Transverse colon (tissue), 4 donors: Measurements from ENCODE around the gene RNF144A. TPM values are rescaled to one million over a fixed set of nuclear protein-coding genes. Genes with fewer than 3 reads are reported as not detected.
"Not testable (repeated sequence)": the region's sequence is repeated elsewhere in the genome, so short reads cannot be mapped to it uniquely, and the experiment has no call there.

Source experiments
- DNase-seq: peaks from one replicate; pipeline ENCODE4 v3.0.0-alpha.2; 2019
- H3K27ac ChIP-seq, 4 donors: fragments of 200-600 bp; sonication (generic); 2 replicates each; pipeline ENCODE4 v1.5.1; 2016 to 2018; ENCODE audit warnings: inconsistent platforms in 4 of 4
- H3K27me3 ChIP-seq: fragments of 200-600 bp; sonication (generic); 2 replicates; pipeline ENCODE4 v1.5.1; 2017; ENCODE audit warnings: inconsistent platforms
- H3K36me3 ChIP-seq, 4 donors: fragments of 200-600 bp; sonication (generic); 2 replicates each; pipeline ENCODE4 v1.5.1; 2017 to 2019; ENCODE audit warnings: inconsistent platforms in 4 of 4
- H3K4me1 ChIP-seq, 4 donors: fragments of 200-600 bp; sonication (generic); 2 replicates each; pipeline ENCODE4 v1.5.1; 2017 to 2020; ENCODE audit warnings: inconsistent platforms in 4 of 4
- H3K4me3 ChIP-seq, 4 donors: fragments of 200-600 bp; sonication (generic); 1 replicate in 1 of 4; 2 replicates in 3 of 4; pipeline versions ENCODE4 v1.5.1 to v1.6.1; 2017 to 2019; ENCODE audit warnings: inconsistent platforms in 4 of 4
- H3K9me3 ChIP-seq, 2 donors: fragments of 200-600 bp; sonication (generic); 2 replicates each; pipeline ENCODE4 v1.5.1; 2017 to 2019; ENCODE audit warnings: inconsistent platforms in 2 of 2
- EP300 ChIP-seq: sonication (generic); formaldehyde crosslinking; IDR thresholded peaks from one replicate; pipeline ENCODE4 v1.6.1; 2017; ENCODE audit warnings: antibody characterized with exemption, low read depth
- POLR2A ChIP-seq: fragments of 450-650 bp; IDR thresholded peaks from one replicate; pipeline ENCODE4 v1.6.1; 2016; ENCODE audit warnings: antibody characterized with exemption, mild to moderate bottlenecking, moderate library complexity
- POLR2AphosphoS5 ChIP-seq, 3 donors: sonication (generic); formaldehyde crosslinking; IDR thresholded peaks; one replicate each; pipeline ENCODE4 v1.6.1; 2016; ENCODE audit warnings: antibody characterized with exemption in 3 of 3
- WGBS, 2 donors: methylation state at CpG; one replicate each; pipeline ENCODE4 v1.1.5; 2018; ENCODE audit warnings: low coverage in 1 of 2; 5-methylcytosine and 5-hydroxymethylcytosine counted together
- in situ Hi-C, 4 donors: fragments of 200-750 bp; cut with MboI; loops; one replicate each; pipeline versions ENCODE4 v1.15.0 to v1.15.1; 2017; ENCODE audit warnings: low sequenced_read_pairs in 3 of 4, low pct_ligation_motif_present in 1 of 4, low pct_unique_long_range_greater_than_20kb in 1 of 4
- intact Hi-C: fragments of 100-400 bp; cut with DNase I; formaldehyde crosslinking; loops from one replicate; pipeline ENCODE4 v1.15.1; 2023; ENCODE audit warnings: low total_unique reads
- total RNA-seq, 4 donors: library from RNA; depleted of rRNA; stranded (reverse); fragments of >200 nt; gene quantifications; one replicate each; pipeline ENCODE4 v1.1.0, GENCODE V29; 2016
- TF ChIP-seq, protein P1 (sequence below), 5 experiments: fragments of 200-600 bp in 3 of 5; fragments of 450-650 bp in 2 of 5; sonication (generic) in 3 of 5; IDR thresholded peaks; 1 replicate in 2 of 5; 2 replicates in 3 of 5; pipeline ENCODE4 v1.5.1; 2016 to 2017; ENCODE audit warnings: antibody characterized with exemption in 5 of 5, inconsistent platforms in 3 of 5, mild to moderate bottlenecking in 2 of 5, moderate library complexity in 1 of 5

RNF144A gene
- total RNA-seq, 4 donors from 2014 or later: 24.0 to 145 (median 83.0) TPM

DNA sequence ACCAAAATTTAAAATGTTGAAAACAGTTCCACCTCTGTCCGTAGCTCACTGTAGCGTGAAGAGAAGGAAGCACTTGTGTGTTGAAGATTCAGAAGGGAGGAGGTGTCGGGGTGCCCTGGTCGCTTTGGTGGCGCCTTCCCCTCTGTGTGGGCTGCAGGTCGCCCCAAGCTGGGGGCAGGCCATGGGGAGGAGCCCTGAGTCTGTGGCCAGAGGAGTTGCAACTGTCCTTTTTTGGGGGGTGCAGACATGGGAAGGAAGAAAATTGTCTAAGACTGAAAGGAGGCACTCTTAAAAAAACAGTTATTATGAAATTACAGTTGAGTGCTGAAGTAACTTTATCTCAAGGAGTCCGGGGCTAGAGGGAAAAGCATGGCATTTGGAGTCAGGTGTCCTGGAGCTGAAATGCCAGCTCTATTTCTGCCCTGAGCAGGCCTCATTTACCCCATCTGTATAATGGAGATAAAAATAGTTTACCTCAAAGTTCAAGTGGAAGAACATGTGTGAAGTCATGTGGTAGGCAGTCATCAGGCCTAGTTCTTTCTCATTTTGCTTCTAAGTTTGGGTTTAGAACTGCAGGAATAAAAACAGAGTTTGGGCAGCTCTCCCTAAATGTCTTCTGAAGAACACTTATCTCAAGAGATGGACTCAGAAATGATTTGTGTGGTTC is 82.1 kb downstream of the RNF144A start:
- Histone ChIP-seq H3K27ac (no peak overlapping the region), H3K4me3 (no peak overlapping the region), H3K4me1 (no peaks in the 10 kb centered on the region), H3K9me3 (no peaks in the 10 kb centered on the region), H3K36me3 (no peaks in the 10 kb centered on the region), H3K27me3 (no peaks in the 10 kb centered on the region)
- TF ChIP-seq EP300 (no peak), POLR2AphosphoS5 (IDR thresholded peaks at IDR 0.05) (no peak), POLR2A (no peak)
- TF ChIP-seq, protein P1, sequence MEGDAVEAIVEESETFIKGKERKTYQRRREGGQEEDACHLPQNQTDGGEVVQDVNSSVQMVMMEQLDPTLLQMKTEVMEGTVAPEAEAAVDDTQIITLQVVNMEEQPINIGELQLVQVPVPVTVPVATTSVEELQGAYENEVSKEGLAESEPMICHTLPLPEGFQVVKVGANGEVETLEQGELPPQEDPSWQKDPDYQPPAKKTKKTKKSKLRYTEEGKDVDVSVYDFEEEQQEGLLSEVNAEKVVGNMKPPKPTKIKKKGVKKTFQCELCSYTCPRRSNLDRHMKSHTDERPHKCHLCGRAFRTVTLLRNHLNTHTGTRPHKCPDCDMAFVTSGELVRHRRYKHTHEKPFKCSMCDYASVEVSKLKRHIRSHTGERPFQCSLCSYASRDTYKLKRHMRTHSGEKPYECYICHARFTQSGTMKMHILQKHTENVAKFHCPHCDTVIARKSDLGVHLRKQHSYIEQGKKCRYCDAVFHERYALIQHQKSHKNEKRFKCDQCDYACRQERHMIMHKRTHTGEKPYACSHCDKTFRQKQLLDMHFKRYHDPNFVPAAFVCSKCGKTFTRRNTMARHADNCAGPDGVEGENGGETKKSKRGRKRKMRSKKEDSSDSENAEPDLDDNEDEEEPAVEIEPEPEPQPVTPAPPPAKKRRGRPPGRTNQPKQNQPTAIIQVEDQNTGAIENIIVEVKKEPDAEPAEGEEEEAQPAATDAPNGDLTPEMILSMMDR (IDR thresholded peaks at IDR 0.05): no peak
- 72 to 86% methylated on average over 6 to 7 of the region's 7 CpGs for WGBS, 2 donors
- intact Hi-C loops: no loop called here
- DNase-seq: no peak
- in situ Hi-C loops: no loop called here

DNA sequence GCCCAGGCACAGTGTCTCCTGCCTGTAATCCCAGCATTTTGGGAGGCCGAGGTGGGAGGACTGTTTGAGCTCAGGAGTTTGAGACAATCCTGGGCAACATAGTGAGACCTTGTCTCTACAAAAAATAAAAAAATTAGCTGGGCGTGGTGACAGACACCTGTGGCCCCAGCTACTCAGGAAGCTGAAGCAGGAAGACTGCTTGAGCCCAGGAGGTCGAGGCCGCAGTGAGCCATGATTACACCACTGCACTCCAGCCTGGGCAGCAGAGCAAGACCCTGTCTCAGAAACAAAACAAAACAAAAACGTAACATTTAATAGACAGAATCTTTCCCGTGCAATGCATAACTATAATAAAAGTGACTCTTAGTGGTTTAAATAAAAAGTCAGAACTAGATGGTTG is 84.2 kb downstream of the RNF144A start:
- H3K4me1 ChIP-seq, H3K9me3 ChIP-seq, DNase-seq, H3K27ac ChIP-seq, H3K36me3 ChIP-seq, intact Hi-C loops, H3K4me3 ChIP-seq, H3K27me3 ChIP-seq: not testable (repeated sequence)
- in situ Hi-C loops: loop anchor here in 1 of 4 donors (25.0 kb wide), 1 partner anchor 89 kb away; the partner anchor contains the start of gene RNF144A
- 89 to 100% methylated on average over 1 to 6 of the region's 6 CpGs for WGBS, 2 donors

DNA sequence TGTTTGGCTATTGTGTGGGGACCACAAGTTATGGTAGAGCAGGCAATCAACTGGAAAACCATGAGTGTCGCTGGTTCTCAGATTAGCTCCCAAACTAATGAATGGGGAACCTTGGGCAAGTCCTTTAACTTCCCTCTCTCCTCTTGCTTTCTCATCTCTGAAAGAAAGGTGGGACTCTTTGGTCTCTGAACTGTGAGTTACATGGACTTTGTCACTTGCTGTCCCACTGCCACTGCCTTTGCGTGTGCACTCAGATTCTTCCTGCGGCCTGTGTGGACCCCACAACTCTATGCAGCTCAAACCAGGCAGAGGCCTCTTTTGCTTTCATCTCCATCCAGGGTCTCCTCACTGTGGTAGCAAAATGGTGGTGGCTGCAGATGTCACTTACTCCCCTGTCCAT is 86.7 kb downstream of the RNF144A start:
- no peaks in the 10 kb centered on the region for H3K36me3 ChIP-seq
- in situ Hi-C loops (loop anchor here in 1 of 4 donors (25.0 kb wide), 1 partner anchor 92 kb away; the partner anchor contains the start of gene RNF144A), intact Hi-C loops (no loop called here)
- no peak overlapping the region for H3K27ac ChIP-seq
- TF ChIP-seq POLR2A: no peak
- TF ChIP-seq, protein P1 (IDR thresholded peaks at IDR 0.05): no peak
- no peak for TF ChIP-seq POLR2AphosphoS5 (IDR thresholded peaks at IDR 0.05)
- TF ChIP-seq EP300: no peak
- no peaks in the 10 kb centered on the region for H3K27me3 ChIP-seq
- no peak overlapping the region for H3K4me3 ChIP-seq
- H3K4me1 ChIP-seq: peaks cover 0 to 16% (median 2%) of the 10 kb centered on the region in 4 donors
- 86 to 96% methylated on average over 1 to 3 of the region's 3 CpGs for WGBS, 2 donors
- H3K9me3 ChIP-seq: no peaks in the 10 kb centered on the region
- DNase-seq: no peak

DNA sequence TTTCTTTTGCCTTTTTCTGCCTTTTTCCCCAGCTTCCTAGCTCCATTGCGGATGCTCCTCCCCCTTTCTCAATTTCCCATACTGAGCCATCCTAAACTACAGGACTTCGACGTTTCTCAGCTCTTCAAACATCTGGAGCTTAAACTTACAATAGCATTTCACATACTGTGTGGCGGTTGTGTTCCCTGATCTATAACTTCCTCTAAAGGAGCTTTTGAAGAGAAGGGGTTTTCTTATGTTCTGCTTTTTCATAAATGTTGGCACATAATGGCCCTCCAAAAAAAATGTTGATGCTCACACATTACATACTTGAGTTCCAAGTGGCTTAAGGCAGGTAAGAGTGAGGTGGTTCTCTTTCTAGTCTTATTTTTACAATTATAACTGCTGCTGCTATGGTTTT is 87.4 kb downstream of the RNF144A start:
- no peaks in the 10 kb centered on the region for H3K27me3 ChIP-seq
- H3K9me3 ChIP-seq: no peaks in the 10 kb centered on the region
- DNase-seq: no peak
- intact Hi-C loops: no loop called here
- no peaks in the 10 kb centered on the region for H3K36me3 ChIP-seq
- WGBS, 2 donors: 55 to 56% methylated on average over 3 to 4 of the region's 4 CpGs
- H3K27ac ChIP-seq: no peak overlapping the region
- no peak for TF ChIP-seq POLR2A
- no peak overlapping the region for H3K4me3 ChIP-seq
- in situ Hi-C loops: loop anchor here in 1 of 4 donors (25.0 kb wide), 1 partner anchor 92 kb away; the partner anchor contains the start of gene RNF144A
- H3K4me1 ChIP-seq: peaks cover 0 to 16% (median 5%) of the 10 kb centered on the region in 4 donors

DNA sequence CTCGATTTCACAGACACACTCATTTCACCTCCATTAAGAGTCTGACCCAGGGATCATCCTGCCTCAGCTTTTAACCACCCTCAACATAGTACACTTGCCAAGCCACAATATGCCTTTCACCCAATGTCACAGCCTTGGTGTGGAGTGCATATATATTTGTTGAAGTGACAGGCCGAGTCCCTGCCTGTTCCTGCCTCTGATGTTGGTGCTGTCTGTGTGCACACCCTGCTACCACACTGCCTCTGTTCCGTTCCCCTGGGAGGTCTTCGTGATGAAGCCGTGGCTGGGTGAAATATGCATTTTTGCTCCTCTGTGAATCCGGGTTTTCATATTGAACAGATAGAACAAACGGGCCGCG is 90.3 kb downstream of the RNF144A start:
- Histone ChIP-seq H3K4me3 (no peak overlapping the region), H3K4me1 (peaks cover 0 to 16% (median 5%) of the 10 kb centered on the region in 4 donors), H3K27me3 (no peaks in the 10 kb centered on the region), H3K9me3 (no peaks in the 10 kb centered on the region), H3K36me3 (no peaks in the 10 kb centered on the region), H3K27ac (peak overlapping the region; percentile 37 to 73 (median 62))
- intact Hi-C loops: no loop called here
- no peak for DNase-seq
- TF ChIP-seq POLR2A (no peak), EP300 (no peak), POLR2AphosphoS5 (IDR thresholded peaks at IDR 0.05) (no peak)
- TF ChIP-seq, protein P1 (IDR thresholded peaks at IDR 0.05): no peak
- in situ Hi-C loops: loop anchor here in 1 of 4 donors (25.0 kb wide), 1 partner anchor 95 kb away; the partner anchor contains the start of gene RNF144A
- 81% methylated on average over 9 of the region's 9 CpGs; no CpG with 5 or more reads in 1 of the 2 donors for WGBS, 2 donors
